K562 (cell line): ENCODE data around the gene STARD3NL. TPM values are rescaled to one million over a fixed set of nuclear protein-coding genes. Genes with fewer than 3 reads are reported as not detected.
A peak's percentile ranks its signal among the peaks of the same experiment; 100 is the strongest.

Source experiments
- ATAC-seq: fragments of 200-7000 bp; cut with Tn5 transposase; 3 replicates; pipeline ENCODE4 v1.9.1; 2020; ENCODE audit warnings: moderate library complexity
- BruUV-seq: library from RNA; stranded (reverse); fragments of 400-500 nt; replicated peaks from 2 replicates; lab custom pipeline; 2021; lab: Mats Ljungman, UMichigan
- CTCF ChIA-PET: fragments of 300-600 bp; formaldehyde crosslinking; extraction: SDS; loops from one replicate; lab custom pipeline; 2021; ENCODE audit warnings: low intra/inter-chr PET ratio; lab: Yijun Ruan, JAX
- POLR2A ChIA-PET: fragments of 300-600, 350-650 bp; sonication (Branson Sonifier 250); formaldehyde crosslinking; extraction: SDS; loops from one replicate; lab custom pipeline; 2021; ENCODE audit warnings: antibody characterized with exemption, inconsistent platforms; lab: Yijun Ruan, JAX
- DNase-seq, 4 experiments: peaks; one replicate each; pipeline versions ENCODE4 v3.0.0 to v3.0.0-alpha.2; 2011 to 2018; ENCODE audit warnings: low spot score in 3 of 4, mixed read lengths in 3 of 4; ENCODE audit errors: extremely low read depth in 1 of 4
- FAIRE-seq: peaks from 2 replicates; lab custom pipeline; 2011; peaks lifted over from hg19 to GRCh38; lab: Jason Lieb, UNC
- H2AFZ ChIP-seq: 2 replicates; pipeline ENCODE4 v1.6.0; 2011; ENCODE audit warnings: low read depth, low read length, control low read depth, inconsistent platforms
- H3K27ac ChIP-seq: fragments of 200-600 bp; 3 replicates; pipeline ENCODE4 v1.8.0; 2011; ENCODE audit warnings: low read depth, mild to moderate bottlenecking, control low read depth, inconsistent platforms, low read length, moderate library complexity, mixed read lengths; ENCODE audit errors: extremely low read depth
- H3K27me3 ChIP-seq, 2 experiments: fragments of 300-600 bp in 1 of 2; 2 replicates in 1 of 2; 3 replicates in 1 of 2; pipeline versions ENCODE4 v1.6.0 to v1.8.0; 2011; ENCODE audit warnings: inconsistent platforms in 2 of 2, low read length in 2 of 2, mild to moderate bottlenecking in 1 of 2, mixed read lengths in 1 of 2, moderate library complexity in 1 of 2; ENCODE audit not compliant: control insufficient read depth in 2 of 2, insufficient read depth in 2 of 2
- H3K36me3 ChIP-seq: fragments of 300-600 bp; 3 replicates; pipeline ENCODE4 v1.8.0; 2011; ENCODE audit warnings: mild to moderate bottlenecking, low read length, inconsistent platforms; ENCODE audit not compliant: control insufficient read depth, insufficient read depth
- H3K4me1 ChIP-seq, 2 experiments: fragments of 200-600 bp in 1 of 2; replicated peaks in 1 of 2; 2 replicates in 1 of 2; 3 replicates in 1 of 2; pipeline versions ENCODE4 v1.5.1 to v1.8.0; 2011; ENCODE audit warnings: inconsistent platforms in 2 of 2, low read length in 2 of 2, mild to moderate bottlenecking in 1 of 2, mixed read lengths in 1 of 2, moderate library complexity in 1 of 2; ENCODE audit not compliant: control insufficient read depth in 2 of 2, insufficient read depth in 2 of 2
- H3K4me2 ChIP-seq: 2 replicates; pipeline ENCODE4 v1.6.1; 2011; ENCODE audit warnings: low read length, control low read depth, inconsistent platforms, mixed read lengths; ENCODE audit not compliant: insufficient read depth
- H3K4me3 ChIP-seq: fragments of 200-600 bp; sonication (generic), shearing (Covaris generic); 2 replicates; pipeline ENCODE4 v1.5.1; 2016; ENCODE audit warnings: control low read depth, inconsistent platforms
- H3K79me2 ChIP-seq: fragments of 200-600 bp; 3 replicates; pipeline ENCODE4 v1.8.0; 2011; ENCODE audit warnings: low read length, inconsistent platforms; ENCODE audit not compliant: control insufficient read depth, insufficient read depth
- H3K9ac ChIP-seq, 2 experiments: 2 replicates each; pipeline versions ENCODE4 v1.6.0 to v1.6.1; 2011; ENCODE audit warnings: low read depth in 2 of 2, low read length in 2 of 2, control low read depth in 1 of 2, inconsistent platforms in 1 of 2, mild to moderate bottlenecking in 1 of 2, mixed read lengths in 1 of 2; ENCODE audit not compliant: insufficient read depth in 1 of 2
- H3K9me1 ChIP-seq: one replicate; pipeline ENCODE4 v1.6.0; 2011; ENCODE audit warnings: inconsistent platforms, mild to moderate bottlenecking, low read length, moderate library complexity; ENCODE audit not compliant: control insufficient read depth, insufficient read depth
- H3K9me3 ChIP-seq: replicated peaks from 2 replicates; pipeline ENCODE4 v1.5.1; 2011; ENCODE audit warnings: low read depth, low read length, inconsistent platforms; ENCODE audit not compliant: control insufficient read depth, insufficient read depth
- H4K20me1 ChIP-seq: replicated peaks from 2 replicates; pipeline ENCODE4 v1.6.1; 2011; ENCODE audit warnings: low read length, inconsistent platforms, mixed read lengths; ENCODE audit not compliant: control insufficient read depth, insufficient read depth
- ADNP ChIP-seq: fragments of 200-800 bp; sonication (Bioruptor generic); IDR thresholded peaks from 2 replicates; pipeline ENCODE4 v1.6.1; 2016; ENCODE audit warnings: missing genetic modification characterization, missing compliant biosample characterization
- CAMTA2 ChIP-seq: fragments of 250-450 bp; sonication (Bioruptor Pico); conservative IDR thresholded peaks from 2 replicates; pipeline ENCODE4 v1.5.1; 2022
- EGR1 ChIP-seq: fragments of 450-650 bp; conservative IDR thresholded peaks from 2 replicates; pipeline ENCODE4 v1.6.1; 2017; ENCODE audit warnings: mild to moderate bottlenecking
- ERF ChIP-seq: fragments of 450-650 bp; formaldehyde crosslinking; IDR thresholded peaks from 2 replicates; pipeline ENCODE4 v1.4.0; 2020; ENCODE audit warnings: mild to moderate bottlenecking, mixed read lengths
- GABPA ChIP-seq: fragments of 200-800 bp; sonication (Bioruptor generic); conservative IDR thresholded peaks from 2 replicates; pipeline ENCODE4 v1.6.1; 2016; ENCODE audit warnings: low read depth, missing genetic modification characterization, missing compliant biosample characterization
- GTF2A2 ChIP-seq: IDR thresholded peaks from 2 replicates; pipeline ENCODE4 v1.6.1; 2016; ENCODE audit warnings: mild to moderate bottlenecking, missing genetic modification characterization, missing compliant biosample characterization
- MEF2A ChIP-seq: IDR thresholded peaks from 2 replicates; pipeline ENCODE4 v1.6.1; 2011; ENCODE audit warnings: low read depth, mild to moderate bottlenecking, low read length, moderate library complexity; ENCODE audit not compliant: control insufficient read depth
- SIN3A ChIP-seq, 2 experiments: fragments of 150-350 bp in 1 of 2; IDR thresholded peaks; 2 replicates each; pipeline ENCODE4 v1.6.1; 2011 to 2016; ENCODE audit warnings: borderline replicate concordance in 2 of 2, low read depth in 2 of 2, low read length in 2 of 2, mild to moderate bottlenecking in 2 of 2, moderate library complexity in 2 of 2; ENCODE audit not compliant: control insufficient read depth in 1 of 2
- SMARCE1 ChIP-seq: fragments of 450-650 bp; IDR thresholded peaks from 2 replicates; pipeline ENCODE4 v1.7.1; 2016; ENCODE audit warnings: mild to moderate bottlenecking
- SP1 ChIP-seq: sonication (generic); formaldehyde crosslinking; IDR thresholded peaks from 2 replicates; pipeline ENCODE4 v1.8.1; 2022; ENCODE audit warnings: mild to moderate bottlenecking, missing genetic modification reagents
- TARDBP ChIP-seq: fragments of 450-650 bp; IDR thresholded peaks from 2 replicates; pipeline ENCODE4 v1.6.1; 2016
- ZNF224 ChIP-seq: sonication (generic); formaldehyde crosslinking; IDR thresholded peaks from 2 replicates; pipeline ENCODE4 v1.8.0; 2022; ENCODE audit warnings: mild to moderate bottlenecking, missing genetic modification reagents
- ZNF444 ChIP-seq: fragments of 250-450 bp; sonication (Bioruptor Pico); IDR thresholded peaks from 2 replicates; pipeline ENCODE4 v1.4.0; 2020; ENCODE audit warnings: mild to moderate bottlenecking, moderate library complexity
- ZNF561 ChIP-seq: fragments of 450-650 bp; formaldehyde crosslinking; conservative IDR thresholded peaks from 2 replicates; pipeline ENCODE4 v1.4.0; 2020; ENCODE audit warnings: mild to moderate bottlenecking, moderate library complexity
- ZNF586 ChIP-seq: fragments of 450-650 bp; formaldehyde crosslinking; conservative IDR thresholded peaks from 2 replicates; pipeline ENCODE4 v1.4.0; 2020; ENCODE audit warnings: mild to moderate bottlenecking, moderate library complexity
- WGBS: fragments of 100-300 bp; shearing (Covaris generic); methylation state at CpG from one replicate; pipeline ENCODE4 v1.1.6; 2016; ENCODE audit warnings: low coverage, mixed read lengths; ENCODE audit not compliant: insufficient coverage; ENCODE audit errors: missing lambda C conversion rate; 5-methylcytosine and 5-hydroxymethylcytosine counted together
- in situ Hi-C: fragments of 300-500 bp; cut with MboI; formaldehyde crosslinking; loops from 4 replicates; pipeline ENCODE4 v1.15.0; 2018; ENCODE audit warnings: inconsistent platforms, mixed read lengths
- intact Hi-C: fragments of 100-400 bp; cut with micrococcal nuclease; formaldehyde crosslinking; loops from 2 replicates; pipeline ENCODE4 v1.14.2; 2022
- polyA plus RNA-seq, 8 experiments: library from polyadenylated mRNA; depleted of rRNA in 4 of 8; stranded (reverse) in 5 of 8; unstranded in 3 of 8; fragments of >200 nt; fragmentation: Nextera tagmentation in 2 of 8; fragmentation: Illumina TruSeq in 1 of 8; extraction: Ambion mirVana in 2 of 8; extraction: Trizol in 1 of 8; gene quantifications; 2 replicates each; pipeline versions ENCODE4 v1.2.1 to v1.2.3, GENCODE V29; 2011 to 2014; ENCODE audit warnings: inconsistent platforms in 1 of 8, missing spikeins in 1 of 8
- total RNA-seq, 7 experiments: library from RNA; depleted of rRNA in 6 of 7; stranded (reverse); fragments of >200 nt in 6 of 7; fragmentation: Illumina TruSeq in 2 of 7; extraction: Trizol in 2 of 7; gene quantifications; 2 replicates each; pipeline versions ENCODE4 v1.2.1 to v1.2.3, GENCODE V29; 2011 to 2021; ENCODE audit warnings: low replicate concordance in 1 of 7
- TF ChIP-seq, protein P1 (sequence below): fragments of 200-800 bp; sonication (Bioruptor generic); IDR thresholded peaks from 2 replicates; pipeline ENCODE4 v1.6.1; 2017; ENCODE audit warnings: missing genetic modification characterization, missing compliant biosample characterization
- TF ChIP-seq, protein P2 (sequence below): fragments of 200-400 bp; formaldehyde crosslinking; IDR thresholded peaks from 2 replicates; pipeline ENCODE4 v1.6.1; 2017; ENCODE audit warnings: mild to moderate bottlenecking, low read depth, low read length, moderate library complexity
- TF ChIP-seq, protein P3 (sequence below): fragments of 200-800 bp; sonication (Bioruptor generic); IDR thresholded peaks from 2 replicates; pipeline ENCODE4 v1.6.1; 2017; ENCODE audit warnings: missing genetic modification characterization, missing compliant biosample characterization

The STARD3NL gene
- total and polyA plus RNA-seq, 9 of the 15 experiments (the other 6 are each of a cell fraction or from before 2014, with no cell fraction given) = 42.2 to 90.0 (median 57.6) TPM

DNA sequence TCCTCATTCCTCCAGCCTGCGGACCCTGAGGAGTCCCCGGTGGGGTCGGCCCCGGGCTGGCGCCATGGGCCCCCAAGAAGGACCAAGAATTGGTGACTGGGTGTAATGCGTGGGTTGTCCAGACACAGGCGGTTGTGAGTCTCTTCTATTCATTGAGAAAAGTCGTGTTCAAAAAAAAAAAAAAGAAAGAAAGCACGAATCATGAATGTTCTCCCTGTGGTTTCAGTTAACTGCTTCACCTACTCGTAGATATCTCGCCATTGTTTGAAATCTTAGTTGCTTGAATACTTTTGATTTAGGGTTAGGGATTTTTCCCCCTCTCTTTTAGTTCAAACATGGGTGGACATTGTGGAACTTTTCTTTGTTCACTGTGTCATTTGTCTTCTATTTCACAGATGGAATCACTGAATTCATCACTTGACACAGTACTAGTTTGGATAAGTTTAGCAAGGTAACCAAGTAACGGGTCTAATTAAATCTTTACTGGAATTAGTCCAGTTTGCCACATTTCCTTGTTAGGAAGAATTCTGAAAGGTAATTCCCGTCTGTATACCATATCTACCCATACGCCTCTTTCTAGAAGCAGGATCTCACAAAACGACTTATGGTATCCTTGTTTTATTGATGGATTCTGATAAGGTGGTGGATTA, 775 bp downstream of the STARD3NL start:
- Histone ChIP-seq H3K4me3 (peak overlapping the region; percentile 68), H2AFZ (peak overlapping the region; percentile 98), H3K9me3 (0 out of 2 replicates have a peak, but pooled peaks cover under 1% of the 10 kb centered on the region), H3K27ac (peak overlapping the region; percentile 76), H3K27me3 (no peaks in the 10 kb centered on the region), H3K79me2 (peaks cover 54% of the 10 kb centered on the region), H3K9me1 (no peaks in the 10 kb centered on the region), H4K20me1 (no peaks in the 10 kb centered on the region), H3K9ac (peak overlapping the region; percentile 77 to 96), H3K36me3 (peaks cover 7% of the 10 kb centered on the region; the same call in 1 of the 3 replicates), H3K4me1 (peaks cover 7 to 26% of the 10 kb centered on the region in 2 experiments), H3K4me2 (peak overlapping the region; percentile 85)
- ATAC-seq = peak; percentile 70
- ChIA-PET POLR2A (interaction anchor here (1.0 to 1.4 kb wide), 3 partner anchors 11 to 133 kb away, joined by 3 to 6 read pairs (median 4); no protein-coding TSS in a partner anchor), CTCF (no interaction called here)
- DNase-seq = no peak
- TSS peak; percentile 42 for BruUV-seq
- FAIRE-seq = peak; percentile 44
- 7% methylated on average over 11 of the region's 15 CpGs for WGBS
- in situ Hi-C loops (no loop called here), intact Hi-C loops (loop anchor here (2.0 to 5.0 kb wide), 3 partner anchors 52 to 162 kb away; no protein-coding TSS in a partner anchor)
- TF ChIP-seq, protein P1, sequence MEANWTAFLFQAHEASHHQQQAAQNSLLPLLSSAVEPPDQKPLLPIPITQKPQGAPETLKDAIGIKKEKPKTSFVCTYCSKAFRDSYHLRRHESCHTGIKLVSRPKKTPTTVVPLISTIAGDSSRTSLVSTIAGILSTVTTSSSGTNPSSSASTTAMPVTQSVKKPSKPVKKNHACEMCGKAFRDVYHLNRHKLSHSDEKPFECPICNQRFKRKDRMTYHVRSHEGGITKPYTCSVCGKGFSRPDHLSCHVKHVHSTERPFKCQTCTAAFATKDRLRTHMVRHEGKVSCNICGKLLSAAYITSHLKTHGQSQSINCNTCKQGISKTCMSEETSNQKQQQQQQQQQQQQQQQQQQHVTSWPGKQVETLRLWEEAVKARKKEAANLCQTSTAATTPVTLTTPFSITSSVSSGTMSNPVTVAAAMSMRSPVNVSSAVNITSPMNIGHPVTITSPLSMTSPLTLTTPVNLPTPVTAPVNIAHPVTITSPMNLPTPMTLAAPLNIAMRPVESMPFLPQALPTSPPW (CRISPR knock-in tag) = peak; percentile 31
- TF ChIP-seq ZNF586 = no peak
- no peak for TF ChIP-seq SIN3A (IDR thresholded peaks at IDR 0.05; ENCODE audit: borderline replicate concordance in 2 of 2, control insufficient read depth in 1 of 2, low read depth in 2 of 2, low read length in 2 of 2)
- TF ChIP-seq EGR1 = peak; percentile 67
- no peak for TF ChIP-seq ZNF561
- 0 out of 2 replicates have a peak, but pooled peaks have one; percentile 16 for TF ChIP-seq GTF2A2
- TF ChIP-seq, protein P2, sequence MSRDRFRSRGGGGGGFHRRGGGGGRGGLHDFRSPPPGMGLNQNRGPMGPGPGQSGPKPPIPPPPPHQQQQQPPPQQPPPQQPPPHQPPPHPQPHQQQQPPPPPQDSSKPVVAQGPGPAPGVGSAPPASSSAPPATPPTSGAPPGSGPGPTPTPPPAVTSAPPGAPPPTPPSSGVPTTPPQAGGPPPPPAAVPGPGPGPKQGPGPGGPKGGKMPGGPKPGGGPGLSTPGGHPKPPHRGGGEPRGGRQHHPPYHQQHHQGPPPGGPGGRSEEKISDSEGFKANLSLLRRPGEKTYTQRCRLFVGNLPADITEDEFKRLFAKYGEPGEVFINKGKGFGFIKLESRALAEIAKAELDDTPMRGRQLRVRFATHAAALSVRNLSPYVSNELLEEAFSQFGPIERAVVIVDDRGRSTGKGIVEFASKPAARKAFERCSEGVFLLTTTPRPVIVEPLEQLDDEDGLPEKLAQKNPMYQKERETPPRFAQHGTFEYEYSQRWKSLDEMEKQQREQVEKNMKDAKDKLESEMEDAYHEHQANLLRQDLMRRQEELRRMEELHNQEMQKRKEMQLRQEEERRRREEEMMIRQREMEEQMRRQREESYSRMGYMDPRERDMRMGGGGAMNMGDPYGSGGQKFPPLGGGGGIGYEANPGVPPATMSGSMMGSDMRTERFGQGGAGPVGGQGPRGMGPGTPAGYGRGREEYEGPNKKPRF = no peak
- no peak for TF ChIP-seq CAMTA2 (CRISPR knock-in tag)
- peak; percentile 58; the same call in 1 of the 2 replicates for TF ChIP-seq SMARCE1
- no peak for TF ChIP-seq ZNF224 (CRISPR knock-in tag)
- no peak for TF ChIP-seq TARDBP
- TF ChIP-seq, protein P3, sequence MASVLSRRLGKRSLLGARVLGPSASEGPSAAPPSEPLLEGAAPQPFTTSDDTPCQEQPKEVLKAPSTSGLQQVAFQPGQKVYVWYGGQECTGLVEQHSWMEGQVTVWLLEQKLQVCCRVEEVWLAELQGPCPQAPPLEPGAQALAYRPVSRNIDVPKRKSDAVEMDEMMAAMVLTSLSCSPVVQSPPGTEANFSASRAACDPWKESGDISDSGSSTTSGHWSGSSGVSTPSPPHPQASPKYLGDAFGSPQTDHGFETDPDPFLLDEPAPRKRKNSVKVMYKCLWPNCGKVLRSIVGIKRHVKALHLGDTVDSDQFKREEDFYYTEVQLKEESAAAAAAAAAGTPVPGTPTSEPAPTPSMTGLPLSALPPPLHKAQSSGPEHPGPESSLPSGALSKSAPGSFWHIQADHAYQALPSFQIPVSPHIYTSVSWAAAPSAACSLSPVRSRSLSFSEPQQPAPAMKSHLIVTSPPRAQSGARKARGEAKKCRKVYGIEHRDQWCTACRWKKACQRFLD (CRISPR knock-in tag) = peak; percentile 15; the same call in 1 of the 2 replicates
- TF ChIP-seq ADNP (tag) = peak; percentile 76; the same call in 1 of the 2 replicates
- no peak for TF ChIP-seq GABPA (tag)
- 0 out of 2 replicates have a peak, but pooled peaks have one; percentile 43 for TF ChIP-seq ZNF444 (CRISPR knock-in tag)
- no peak for TF ChIP-seq SP1 (CRISPR knock-in tag)
- TF ChIP-seq ERF (CRISPR knock-in tag) = no peak
- TF ChIP-seq MEF2A = no peak
